ENCODE results near the gene NFYC.

NFYC gene

GRCh38 chr1:40734882-40735628 is 43.6 kb downstream of the NFYC start:
- TF ChIP-seq, protein P1, sequence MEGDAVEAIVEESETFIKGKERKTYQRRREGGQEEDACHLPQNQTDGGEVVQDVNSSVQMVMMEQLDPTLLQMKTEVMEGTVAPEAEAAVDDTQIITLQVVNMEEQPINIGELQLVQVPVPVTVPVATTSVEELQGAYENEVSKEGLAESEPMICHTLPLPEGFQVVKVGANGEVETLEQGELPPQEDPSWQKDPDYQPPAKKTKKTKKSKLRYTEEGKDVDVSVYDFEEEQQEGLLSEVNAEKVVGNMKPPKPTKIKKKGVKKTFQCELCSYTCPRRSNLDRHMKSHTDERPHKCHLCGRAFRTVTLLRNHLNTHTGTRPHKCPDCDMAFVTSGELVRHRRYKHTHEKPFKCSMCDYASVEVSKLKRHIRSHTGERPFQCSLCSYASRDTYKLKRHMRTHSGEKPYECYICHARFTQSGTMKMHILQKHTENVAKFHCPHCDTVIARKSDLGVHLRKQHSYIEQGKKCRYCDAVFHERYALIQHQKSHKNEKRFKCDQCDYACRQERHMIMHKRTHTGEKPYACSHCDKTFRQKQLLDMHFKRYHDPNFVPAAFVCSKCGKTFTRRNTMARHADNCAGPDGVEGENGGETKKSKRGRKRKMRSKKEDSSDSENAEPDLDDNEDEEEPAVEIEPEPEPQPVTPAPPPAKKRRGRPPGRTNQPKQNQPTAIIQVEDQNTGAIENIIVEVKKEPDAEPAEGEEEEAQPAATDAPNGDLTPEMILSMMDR (IDR thresholded peaks at IDR 0.05; ENCODE audit: control insufficient read depth, insufficient read depth, low read depth, low read length, missing control alignments), result no peak
- DNase-seq (ENCODE audit: low read depth), result no peak
- H3K4me3 ChIP-seq (ENCODE audit: control insufficient read depth, low read depth, low read length), result no peak overlapping the region

GRCh38 chr1:40736085-40736531 is 44.6 kb downstream of the NFYC start:
- DNase-seq (ENCODE audit: low read depth), result no peak
- TF ChIP-seq, protein P1 (IDR thresholded peaks at IDR 0.05; ENCODE audit: control insufficient read depth, insufficient read depth, low read depth, low read length, missing control alignments), result no peak
- H3K4me3 ChIP-seq (ENCODE audit: control insufficient read depth, low read depth, low read length), result no peak overlapping the region

- no peak for DNase-seq (ENCODE audit: low read depth)
- no peak overlapping the region for H3K4me3 ChIP-seq (ENCODE audit: control insufficient read depth, low read depth, low read length)
- TF ChIP-seq, protein P1 (IDR thresholded peaks at IDR 0.05; ENCODE audit: control insufficient read depth, insufficient read depth, low read depth, low read length, missing control alignments), result no peak
Observed at GRCh38 chr1:40738831-40739230, 47.3 kb downstream of the NFYC start.

GRCh38 chr1:40739455-40740008 is 48.0 kb downstream of the NFYC start:
- TF ChIP-seq, protein P1 (IDR thresholded peaks at IDR 0.05; ENCODE audit: control insufficient read depth, insufficient read depth, low read depth, low read length, missing control alignments), result no peak
- no peak for DNase-seq (ENCODE audit: low read depth)
- H3K4me3 ChIP-seq (ENCODE audit: control insufficient read depth, low read depth, low read length), result no peak overlapping the region

DNA sequence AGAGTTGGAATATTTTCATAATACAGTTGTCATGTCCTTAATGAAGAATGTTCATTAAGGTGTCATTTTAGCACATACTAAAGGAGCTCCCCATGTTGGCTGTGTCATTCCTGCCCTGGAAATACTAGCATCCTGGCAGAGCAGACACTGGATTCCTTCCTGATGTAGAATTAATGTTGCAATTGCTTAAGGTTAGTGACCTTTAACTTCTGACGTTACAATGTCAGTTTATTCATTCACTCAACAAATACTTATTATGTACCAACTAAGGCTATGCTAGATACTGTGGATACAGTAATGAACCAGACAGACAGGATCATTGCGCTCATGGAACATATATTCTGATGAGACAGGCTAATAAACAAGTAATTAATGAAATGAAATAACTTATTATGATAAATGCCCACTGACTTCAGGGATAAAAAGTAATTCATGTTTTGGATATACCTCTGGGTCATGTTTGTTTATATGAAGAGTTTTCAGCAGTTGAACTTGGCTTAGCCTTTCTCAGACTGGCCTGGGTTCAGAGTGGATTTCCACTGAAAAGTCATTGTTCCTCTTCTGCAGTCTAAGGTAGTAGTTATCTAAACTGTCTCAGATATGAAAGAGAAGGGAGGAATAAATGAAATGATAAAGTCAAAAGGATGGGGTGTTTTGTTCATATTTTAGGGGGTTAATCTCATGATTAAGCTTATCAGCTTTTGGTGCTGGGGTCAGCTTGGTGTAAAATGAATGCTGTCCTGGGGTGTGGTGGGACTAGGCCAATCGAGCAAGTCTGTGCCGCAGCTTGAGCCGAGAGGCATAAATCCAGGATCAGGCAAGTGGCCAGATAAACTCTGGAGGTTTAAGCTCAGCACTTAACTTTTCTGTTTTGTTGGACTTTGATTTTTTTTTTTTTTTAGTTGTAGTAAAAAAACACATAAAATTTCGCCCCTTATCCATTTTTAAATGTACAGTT is 48.8 kb downstream of the NFYC start:
- TF ChIP-seq, protein P1 (IDR thresholded peaks at IDR 0.05; ENCODE audit: control insufficient read depth, insufficient read depth, low read depth, low read length, missing control alignments), result no peak
- no peak for DNase-seq (ENCODE audit: low read depth)
- no peak overlapping the region for H3K4me3 ChIP-seq (ENCODE audit: control insufficient read depth, low read depth, low read length)

GRCh38 chr1:40740997-40741736 is 49.7 kb downstream of the NFYC start:
- TF ChIP-seq, protein P1 (IDR thresholded peaks at IDR 0.05; ENCODE audit: control insufficient read depth, insufficient read depth, low read depth, low read length, missing control alignments), result no peak
- H3K4me3 ChIP-seq (ENCODE audit: control insufficient read depth, low read depth, low read length), result no peak overlapping the region
- no peak for DNase-seq (ENCODE audit: low read depth)

All from AG09309 (cell line).